Activated effector memory CD4-positive, alpha-beta T cell treated with Interleukin-2 at 50 U/mL for 16 hours (primary cell): Measurements from ENCODE around the gene ZSCAN9.

Experiments used
- DNase-seq: peaks from one replicate; pipeline ENCODE4 v3.0.0-alpha.2; 2020

Gene ZSCAN9

GRCh38 chr6:28225056-28225834 is at the start of gene ZSCAN9:
Gene ZSCAN9, plus strand, starts transcription at chr6:28225275. Its CDS starts 1,810 bp downstream, at chr6:28227085.
- no peak for DNase-seq

GRCh38 chr6:28176373-28176772 is 48.7 kb upstream of the ZSCAN9 start:
- no peak for DNase-seq

- no peak for DNase-seq
Measured at GRCh38 chr6:28182255-28182654, 42.8 kb upstream of the ZSCAN9 start.

- DNase-seq: no peak
Measured at GRCh38 chr6:28188111-28188979, 36.7 kb upstream of the ZSCAN9 start.

- DNase-seq: no peak
Measured at GRCh38 chr6:28200020-28200419, 25.1 kb upstream of the ZSCAN9 start.

- no peak for DNase-seq
Measured at GRCh38 chr6:28203201-28203600, 21.9 kb upstream of the ZSCAN9 start.

- DNase-seq: no peak
Measured at GRCh38 chr6:28205879-28206278, 19.2 kb upstream of the ZSCAN9 start.

GRCh38 chr6:28206527-28206926 is 18.5 kb upstream of the ZSCAN9 start:
- DNase-seq: no peak

- DNase-seq: no peak
Measured at GRCh38 chr6:28206928-28207509, 18.1 kb upstream of the ZSCAN9 start.

GRCh38 chr6:28207510-28208110 is 17.5 kb upstream of the ZSCAN9 start:
- no peak for DNase-seq

- no peak for DNase-seq
Measured at GRCh38 chr6:28208111-28208659, 16.9 kb upstream of the ZSCAN9 start.

- no peak for DNase-seq
Measured at GRCh38 chr6:28209753-28210535, 15.1 kb upstream of the ZSCAN9 start.

GRCh38 chr6:28211840-28212509 is 13.1 kb upstream of the ZSCAN9 start:
- no peak for DNase-seq

GRCh38 chr6:28212510-28213212 is 12.4 kb upstream of the ZSCAN9 start:
- DNase-seq: no peak

- no peak for DNase-seq
Measured at GRCh38 chr6:28213213-28213523, 11.9 kb upstream of the ZSCAN9 start.

GRCh38 chr6:28215425-28215824 is 9.7 kb upstream of the ZSCAN9 start:
- no peak for DNase-seq

GRCh38 chr6:28217890-28218289 is 7.2 kb upstream of the ZSCAN9 start:
- DNase-seq: no peak

- no peak for DNase-seq
Measured at GRCh38 chr6:28218312-28219248, 6.5 kb upstream of the ZSCAN9 start.

GRCh38 chr6:28220257-28221133 is 4.6 kb upstream of the ZSCAN9 start:
- DNase-seq: no peak
